ENCODE results near the gene NIPAL3.

The NIPAL3 gene

GRCh38 chr1:24415334-24415909, at the start of gene NIPAL3:
TSS of gene NIPAL3 (plus strand) at chr1:24415802. CDS start at chr1:24419548, 3,746 bp downstream.
- TF ChIP-seq EP300 (IDR thresholded peaks at IDR 0.05; ENCODE audit: borderline replicate concordance): no peak
- peak; percentile 83 for TF ChIP-seq NFIC (IDR thresholded peaks at IDR 0.05)
- TF ChIP-seq RAD21 (IDR thresholded peaks at IDR 0.05; ENCODE audit: low read depth): peak; percentile 62
- no peak for TF ChIP-seq CEBPB (IDR thresholded peaks at IDR 0.05)
- no peak for TF ChIP-seq EGR1 (IDR thresholded peaks at IDR 0.05)
- no peak for TF ChIP-seq ZBTB7A (IDR thresholded peaks at IDR 0.05; ENCODE audit: low read depth)
- TF ChIP-seq MAX (IDR thresholded peaks at IDR 0.05): peak; percentile 51; the same call in 1 of the 2 replicates
- TF ChIP-seq TAF1 (IDR thresholded peaks at IDR 0.05; ENCODE audit: low read depth): peak; percentile 69
- TF ChIP-seq YY1 (IDR thresholded peaks at IDR 0.05; ENCODE audit: low read depth): no peak
- 0 out of 2 replicates have a peak, but pooled peaks have one; percentile 3 for TF ChIP-seq TEAD4 (IDR thresholded peaks at IDR 0.05)
- TF ChIP-seq FOXM1 (IDR thresholded peaks at IDR 0.05; ENCODE audit: borderline replicate concordance, low read depth): peak; percentile 56
- no peak for TF ChIP-seq REST (IDR thresholded peaks at IDR 0.05; ENCODE audit: low read depth)
- 0 out of 2 replicates have a peak, but pooled peaks have one; percentile 30 for TF ChIP-seq TCF12 (IDR thresholded peaks at IDR 0.05; ENCODE audit: low read depth)
- TF ChIP-seq, protein P1, sequence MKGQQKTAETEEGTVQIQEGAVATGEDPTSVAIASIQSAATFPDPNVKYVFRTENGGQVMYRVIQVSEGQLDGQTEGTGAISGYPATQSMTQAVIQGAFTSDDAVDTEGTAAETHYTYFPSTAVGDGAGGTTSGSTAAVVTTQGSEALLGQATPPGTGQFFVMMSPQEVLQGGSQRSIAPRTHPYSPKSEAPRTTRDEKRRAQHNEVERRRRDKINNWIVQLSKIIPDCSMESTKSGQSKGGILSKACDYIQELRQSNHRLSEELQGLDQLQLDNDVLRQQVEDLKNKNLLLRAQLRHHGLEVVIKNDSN (IDR thresholded peaks at IDR 0.05): no peak
- peak; percentile 45; the same call in 1 of the 2 replicates for TF ChIP-seq CREB1 (IDR thresholded peaks at IDR 0.05; ENCODE audit: low read depth)

DNA sequence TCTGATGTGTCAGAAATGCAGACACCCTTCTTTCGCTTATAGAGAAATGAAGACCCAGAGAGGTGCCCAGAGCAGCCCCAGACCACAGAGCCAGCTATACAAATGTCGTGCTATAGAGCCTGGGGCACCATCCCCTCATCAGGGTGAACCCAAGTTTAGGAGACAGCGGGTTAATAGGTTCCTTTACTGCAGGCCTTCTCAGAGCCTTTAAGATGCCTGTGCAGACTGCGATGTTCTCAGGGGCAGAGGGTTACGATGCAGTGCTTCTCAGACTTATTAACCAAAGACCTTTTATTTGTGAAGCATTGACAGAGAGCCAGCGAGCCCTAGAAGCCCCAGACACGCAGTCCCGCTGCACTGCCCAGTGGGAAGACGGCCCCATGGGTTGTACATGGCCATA, 48.9 kb upstream of the NIPAL3 start:
- TF ChIP-seq EP300 (IDR thresholded peaks at IDR 0.05; ENCODE audit: borderline replicate concordance) (no peak), TEAD4 (IDR thresholded peaks at IDR 0.05) (no peak), NFIC (IDR thresholded peaks at IDR 0.05) (no peak), FOXM1 (IDR thresholded peaks at IDR 0.05; ENCODE audit: borderline replicate concordance, low read depth) (no peak), CREB1 (IDR thresholded peaks at IDR 0.05; ENCODE audit: low read depth) (no peak), RAD21 (IDR thresholded peaks at IDR 0.05; ENCODE audit: low read depth) (no peak), TAF1 (IDR thresholded peaks at IDR 0.05; ENCODE audit: low read depth) (no peak), YY1 (IDR thresholded peaks at IDR 0.05; ENCODE audit: low read depth) (no peak), CEBPB (IDR thresholded peaks at IDR 0.05) (no peak), EGR1 (IDR thresholded peaks at IDR 0.05) (no peak), ZBTB7A (IDR thresholded peaks at IDR 0.05; ENCODE audit: low read depth) (no peak), TCF12 (IDR thresholded peaks at IDR 0.05; ENCODE audit: low read depth) (no peak)
- TF ChIP-seq, protein P1 (IDR thresholded peaks at IDR 0.05): no peak

GRCh38 chr1:24369199-24369598, 46.4 kb upstream of the NIPAL3 start:
- TF ChIP-seq RAD21 (IDR thresholded peaks at IDR 0.05; ENCODE audit: low read depth): no peak
- no peak for TF ChIP-seq MAX (IDR thresholded peaks at IDR 0.05)
- no peak for TF ChIP-seq EGR1 (IDR thresholded peaks at IDR 0.05)
- no peak for TF ChIP-seq YY1 (IDR thresholded peaks at IDR 0.05; ENCODE audit: low read depth)
- TF ChIP-seq EP300 (IDR thresholded peaks at IDR 0.05; ENCODE audit: borderline replicate concordance): no peak
- TF ChIP-seq CEBPB (IDR thresholded peaks at IDR 0.05): no peak
- TF ChIP-seq NFIC (IDR thresholded peaks at IDR 0.05): no peak
- TF ChIP-seq CREB1 (IDR thresholded peaks at IDR 0.05; ENCODE audit: low read depth): no peak
- no peak for TF ChIP-seq TCF12 (IDR thresholded peaks at IDR 0.05; ENCODE audit: low read depth)
- TF ChIP-seq, protein P1 (IDR thresholded peaks at IDR 0.05): no peak
- TF ChIP-seq TEAD4 (IDR thresholded peaks at IDR 0.05): no peak
- no peak for TF ChIP-seq REST (IDR thresholded peaks at IDR 0.05; ENCODE audit: low read depth)
- TF ChIP-seq ZBTB7A (IDR thresholded peaks at IDR 0.05; ENCODE audit: low read depth): no peak
- no peak for TF ChIP-seq TAF1 (IDR thresholded peaks at IDR 0.05; ENCODE audit: low read depth)
- no peak for TF ChIP-seq FOXM1 (IDR thresholded peaks at IDR 0.05; ENCODE audit: borderline replicate concordance, low read depth)

DNA sequence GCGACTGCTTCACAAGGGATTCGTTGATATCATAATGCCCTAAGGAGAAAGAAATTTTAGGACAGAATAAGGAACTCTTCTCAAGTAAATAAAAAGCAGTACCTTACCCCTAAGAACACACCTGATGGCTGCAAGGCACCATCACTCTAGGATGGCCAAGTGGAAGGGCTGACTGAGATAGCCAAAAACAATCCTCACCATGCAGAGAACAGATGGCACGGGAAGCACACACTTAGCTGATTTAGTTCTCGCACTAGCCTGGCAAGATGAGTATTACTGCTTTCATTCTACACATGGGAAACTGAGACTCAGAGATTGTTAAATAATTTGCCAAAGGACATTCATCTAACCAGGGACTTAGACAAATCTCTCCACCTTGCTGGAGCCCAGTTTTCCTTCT, 45.8 kb upstream of the NIPAL3 start:
- no peak for TF ChIP-seq ZBTB7A (IDR thresholded peaks at IDR 0.05; ENCODE audit: low read depth)
- TF ChIP-seq EP300 (IDR thresholded peaks at IDR 0.05; ENCODE audit: borderline replicate concordance): no peak

DNA sequence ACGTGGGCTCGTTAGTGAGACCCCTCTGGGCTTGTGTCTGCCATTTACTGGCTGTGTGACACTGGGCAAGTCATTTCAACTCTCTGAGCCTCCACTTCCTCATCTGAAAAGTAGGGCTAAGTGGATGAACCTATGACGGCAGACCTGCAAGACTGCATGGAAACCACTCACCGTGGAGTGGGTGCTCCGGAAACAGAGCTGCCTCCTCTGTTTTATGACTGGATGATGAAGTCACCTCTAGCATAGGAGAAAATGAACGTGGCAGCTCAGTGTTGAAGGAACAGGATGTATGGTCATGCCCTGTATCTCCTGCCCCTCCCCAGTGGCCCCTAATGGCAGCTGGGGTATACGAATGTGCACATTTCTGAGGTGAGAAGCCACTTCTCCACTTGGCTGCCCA, 42.6 kb upstream of the NIPAL3 start:
- TF ChIP-seq REST (IDR thresholded peaks at IDR 0.05; ENCODE audit: low read depth): no peak
- no peak for TF ChIP-seq EP300 (IDR thresholded peaks at IDR 0.05; ENCODE audit: borderline replicate concordance)
- no peak for TF ChIP-seq ZBTB7A (IDR thresholded peaks at IDR 0.05; ENCODE audit: low read depth)

All from Ishikawa (cell line).